ENCODE measurements around the gene MCU. TPM values are rescaled to one million over a fixed set of nuclear protein-coding genes. Genes with fewer than 3 reads are reported as not detected.

Gene MCU
- total and polyA plus RNA-seq, 2 donors (not counting 1 experiment from before 2014, with no cell fraction given): 40.5 to 77.1 TPM

GRCh38 chr10:72893136-72893798 lies 201.3 kb downstream of the MCU start, which contains the start of gene OIT3:
Gene OIT3 (plus strand): TSS chr10:72893739. CDS start chr10:72893799, 60 bp downstream.
- H3K27me3 ChIP-seq (ENCODE audit: control insufficient read depth, insufficient read depth, low read length): no peaks in the 10 kb centered on the region
- H3K36me3 ChIP-seq (ENCODE audit: control insufficient read depth, insufficient read depth, low read length): no peaks in the 10 kb centered on the region
- no peak within 1 kb of the TSS for H3K4me3 ChIP-seq (replicated peaks in 1 of 4; ENCODE audit: control extremely low read depth in 1 of 4, insufficient read depth in 1 of 4, low read depth in 3 of 4, low read length in 4 of 4)
- no peak within 1 kb of the TSS for H2AFZ ChIP-seq (ENCODE audit: low read length)
- no peaks in the 10 kb centered on the region for H4K20me1 ChIP-seq (ENCODE audit: control insufficient read depth, extremely low read depth, insufficient read depth, low read length)
- no peak within 1 kb of the TSS for H3K9ac ChIP-seq (ENCODE audit: insufficient read depth, low read length)
- H3K9me3 ChIP-seq (ENCODE audit: control insufficient read depth, insufficient read depth, low read depth, low read length): no peaks in the 10 kb centered on the region
- no peak for TF ChIP-seq CTCF (conservative IDR thresholded peaks at IDR 0.05 in 1 of 2, IDR thresholded peaks at IDR 0.05 in 1 of 2; ENCODE audit: low read depth in 1 of 2, low read length in 2 of 2)
- TF ChIP-seq EZH2 (IDR thresholded peaks at IDR 0.05; ENCODE audit: low read length, missing control alignments): no peak
- no peaks in the 10 kb centered on the region for H3K79me2 ChIP-seq (ENCODE audit: control insufficient read depth, insufficient read depth, low read length)
- no peaks in the 10 kb centered on the region for H3K4me1 ChIP-seq (ENCODE audit: control insufficient read depth, extremely low read depth, insufficient read depth, low read length)
- H3K27ac ChIP-seq (ENCODE audit: insufficient read depth, low read length): no peak within 1 kb of the TSS
- no peak within 1 kb of the TSS for H3K4me2 ChIP-seq (ENCODE audit: extremely low read depth, insufficient read depth, low read length)
- no peak for DNase-seq (ENCODE audit: low read depth in 2 of 2)

GRCh38 chr10:72895236-72895850 lies 203.4 kb downstream of the MCU start:
- Histone ChIP-seq H3K27ac (ENCODE audit: insufficient read depth, low read length) (no peak overlapping the region), H3K4me3 (replicated peaks in 1 of 4; ENCODE audit: control extremely low read depth in 1 of 4, insufficient read depth in 1 of 4, low read depth in 3 of 4, low read length in 4 of 4) (no peak overlapping the region), H3K9ac (ENCODE audit: insufficient read depth, low read length) (no peak overlapping the region), H4K20me1 (ENCODE audit: control insufficient read depth, extremely low read depth, insufficient read depth, low read length) (no peaks in the 10 kb centered on the region), H3K36me3 (ENCODE audit: control insufficient read depth, insufficient read depth, low read length) (no peaks in the 10 kb centered on the region), H3K4me2 (ENCODE audit: extremely low read depth, insufficient read depth, low read length) (no peak overlapping the region), H3K9me3 (ENCODE audit: control insufficient read depth, insufficient read depth, low read depth, low read length) (no peaks in the 10 kb centered on the region), H3K4me1 (ENCODE audit: control insufficient read depth, extremely low read depth, insufficient read depth, low read length) (no peaks in the 10 kb centered on the region), H3K79me2 (ENCODE audit: control insufficient read depth, insufficient read depth, low read length) (no peaks in the 10 kb centered on the region), H2AFZ (ENCODE audit: low read length) (no peak overlapping the region), H3K27me3 (ENCODE audit: control insufficient read depth, insufficient read depth, low read length) (no peaks in the 10 kb centered on the region)
- no peak for TF ChIP-seq CTCF (conservative IDR thresholded peaks at IDR 0.05 in 1 of 2, IDR thresholded peaks at IDR 0.05 in 1 of 2; ENCODE audit: low read depth in 1 of 2, low read length in 2 of 2)
- no peak for TF ChIP-seq EZH2 (IDR thresholded peaks at IDR 0.05; ENCODE audit: low read length, missing control alignments)
- no peak for DNase-seq (ENCODE audit: low read depth in 2 of 2)

- Histone ChIP-seq H3K36me3 (ENCODE audit: control insufficient read depth, insufficient read depth, low read length) (no peaks in the 10 kb centered on the region), H3K4me1 (ENCODE audit: control insufficient read depth, extremely low read depth, insufficient read depth, low read length) (no peaks in the 10 kb centered on the region), H3K27me3 (ENCODE audit: control insufficient read depth, insufficient read depth, low read length) (no peaks in the 10 kb centered on the region), H3K4me2 (ENCODE audit: extremely low read depth, insufficient read depth, low read length) (no peak overlapping the region), H3K79me2 (ENCODE audit: control insufficient read depth, insufficient read depth, low read length) (no peaks in the 10 kb centered on the region), H3K4me3 (replicated peaks in 1 of 4; ENCODE audit: control extremely low read depth in 1 of 4, insufficient read depth in 1 of 4, low read depth in 3 of 4, low read length in 4 of 4) (no peak overlapping the region), H3K27ac (ENCODE audit: insufficient read depth, low read length) (no peak overlapping the region), H3K9me3 (ENCODE audit: control insufficient read depth, insufficient read depth, low read depth, low read length) (no peaks in the 10 kb centered on the region), H3K9ac (ENCODE audit: insufficient read depth, low read length) (no peak overlapping the region), H2AFZ (ENCODE audit: low read length) (no peak overlapping the region), H4K20me1 (ENCODE audit: control insufficient read depth, extremely low read depth, insufficient read depth, low read length) (no peaks in the 10 kb centered on the region)
- DNase-seq (ENCODE audit: low read depth in 2 of 2): no peak
- TF ChIP-seq EZH2 (IDR thresholded peaks at IDR 0.05; ENCODE audit: low read length, missing control alignments) (no peak), CTCF (conservative IDR thresholded peaks at IDR 0.05 in 1 of 2, IDR thresholded peaks at IDR 0.05 in 1 of 2; ENCODE audit: low read depth in 1 of 2, low read length in 2 of 2) (no peak)
These were observed 206.7 kb downstream of the MCU start for GRCh38 chr10:72898616-72899015.

Data from fibroblast of lung (primary cell).